PC-3 (cell line): ENCODE results near the gene SMC1B.

Experiments used
- EZH2 ChIP-seq: fragments of 300-600 bp; sonication (generic); IDR thresholded peaks from one replicate; pipeline ENCODE4 v1.6.1; 2017; ENCODE audit warnings: antibody characterized with exemption, mild to moderate bottlenecking, low read length; ENCODE audit not compliant: unreplicated experiment
- TF ChIP-seq, protein P1 (sequence below): fragments of 300-600 bp; sonication (generic); conservative IDR thresholded peaks from 2 replicates; pipeline ENCODE4 v1.5.1; 2017; ENCODE audit warnings: antibody characterized with exemption, low read depth, mild to moderate bottlenecking, low read length

DNA sequence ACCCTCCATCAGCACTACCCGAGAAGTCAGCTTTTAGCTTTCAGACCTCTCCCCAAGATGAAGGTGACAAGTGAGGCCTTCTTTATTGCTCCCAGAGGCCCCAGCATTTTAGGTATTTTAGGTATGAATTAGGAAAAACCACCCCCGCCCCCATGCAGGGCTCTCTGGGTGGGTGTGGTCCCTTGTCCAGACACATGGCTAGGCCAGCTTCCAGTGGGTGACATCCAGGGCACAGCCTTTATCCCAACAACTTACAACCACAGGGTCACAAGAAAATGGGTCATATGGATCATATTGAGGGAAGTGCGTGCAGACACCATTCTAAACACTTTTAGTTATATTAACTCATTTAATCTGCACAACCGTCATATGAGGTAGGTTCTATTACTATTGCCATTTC is 42.2 kb upstream of the SMC1B start:
- TF ChIP-seq, protein P1, sequence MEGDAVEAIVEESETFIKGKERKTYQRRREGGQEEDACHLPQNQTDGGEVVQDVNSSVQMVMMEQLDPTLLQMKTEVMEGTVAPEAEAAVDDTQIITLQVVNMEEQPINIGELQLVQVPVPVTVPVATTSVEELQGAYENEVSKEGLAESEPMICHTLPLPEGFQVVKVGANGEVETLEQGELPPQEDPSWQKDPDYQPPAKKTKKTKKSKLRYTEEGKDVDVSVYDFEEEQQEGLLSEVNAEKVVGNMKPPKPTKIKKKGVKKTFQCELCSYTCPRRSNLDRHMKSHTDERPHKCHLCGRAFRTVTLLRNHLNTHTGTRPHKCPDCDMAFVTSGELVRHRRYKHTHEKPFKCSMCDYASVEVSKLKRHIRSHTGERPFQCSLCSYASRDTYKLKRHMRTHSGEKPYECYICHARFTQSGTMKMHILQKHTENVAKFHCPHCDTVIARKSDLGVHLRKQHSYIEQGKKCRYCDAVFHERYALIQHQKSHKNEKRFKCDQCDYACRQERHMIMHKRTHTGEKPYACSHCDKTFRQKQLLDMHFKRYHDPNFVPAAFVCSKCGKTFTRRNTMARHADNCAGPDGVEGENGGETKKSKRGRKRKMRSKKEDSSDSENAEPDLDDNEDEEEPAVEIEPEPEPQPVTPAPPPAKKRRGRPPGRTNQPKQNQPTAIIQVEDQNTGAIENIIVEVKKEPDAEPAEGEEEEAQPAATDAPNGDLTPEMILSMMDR: no peak
- TF ChIP-seq EZH2: no peak
